Left lung (tissue), 10 donors: ENCODE measurements around the gene ARHGEF2. TPM values are rescaled to one million over a fixed set of nuclear protein-coding genes. Genes with fewer than 3 reads are reported as not detected.

Source experiments
- ATAC-seq: fragments of 200-7000 bp; cut with Tn5 transposase; one replicate; pipeline ENCODE4 v1.9.1; 2020; ENCODE audit warnings: moderate library complexity
- DNase-seq, 4 donors: peaks; one replicate each; pipeline ENCODE4 v3.0.0-alpha.2; 2013 to 2020
- H3K27ac ChIP-seq, 2 donors: fragments of 200-600 bp; sonication (generic) in 1 of 2; one replicate each; pipeline versions ENCODE4 v1.5.0 to v1.8.0; 2020 to 2021
- H3K27me3 ChIP-seq, 2 donors: fragments of 200-600 bp; sonication (generic) in 1 of 2; one replicate each; pipeline versions ENCODE4 v1.5.0 to v1.8.0; 2020 to 2021
- H3K36me3 ChIP-seq, 2 donors: fragments of 200-600 bp; sonication (generic) in 1 of 2; one replicate each; pipeline versions ENCODE4 v1.5.0 to v1.8.0; 2020 to 2021
- H3K4me1 ChIP-seq, 2 donors: fragments of 200-600 bp; one replicate each; pipeline ENCODE4 v1.8.0; 2021
- H3K4me3 ChIP-seq, 2 donors: fragments of 200-600 bp; sonication (generic) in 1 of 2; one replicate each; pipeline versions ENCODE4 v1.5.0 to v1.8.0; 2020 to 2021; ENCODE audit warnings: mild to moderate bottlenecking in 1 of 2
- H3K9me3 ChIP-seq, 2 donors: fragments of 200-600 bp; sonication (generic) in 1 of 2; one replicate each; pipeline versions ENCODE4 v1.5.0 to v1.8.0; 2020 to 2021
- CTCF ChIP-seq, 2 donors: fragments of 200-600 bp; sonication (generic) in 1 of 2; IDR thresholded peaks; one replicate each; pipeline versions ENCODE4 v1.5.0 to v1.8.0; 2021; ENCODE audit warnings: antibody characterized with exemption in 2 of 2
- intact Hi-C, 2 donors: fragments of 100-400 bp; cut with DNase I; formaldehyde crosslinking; loops; one replicate each; pipeline versions ENCODE4 v1.11.2 to v1.14.2; 2022
- polyA plus RNA-seq, 6 donors: library from polyadenylated mRNA; unstranded; fragments of 120-200 nt; gene quantifications; one replicate each; pipeline ENCODE4 v1.2.1, GENCODE V29; 2013; ENCODE audit not compliant: insufficient read length in 6 of 6
- total RNA-seq, 2 donors: library from RNA; stranded (reverse); fragmentation: NEBNext Ultra II Directional; extraction: Animal tissue kit (Norgen Biotek cat#: 25700); gene quantifications; one replicate each; pipeline ENCODE4 v1.2.1, GENCODE V29; 2021
- donor health status: DM: no; HTN: yes; CAD: no.
- donor health status: DM: no; HTN: no; CAD: no.

The ARHGEF2 gene
- total and polyA plus RNA-seq, 8 donors = 158 to 290 (median 218) TPM

- no peak for TF ChIP-seq CTCF (IDR thresholded peaks at IDR 0.05)
- Histone ChIP-seq H3K27me3 (no peaks in the 10 kb centered on the region), H3K4me3 (no peak overlapping the region), H3K4me1 (peaks cover 9 to 30% of the 10 kb centered on the region in 2 donors), H3K36me3 (peaks cover 0 to 29% of the 10 kb centered on the region in 2 donors), H3K27ac (no peak overlapping the region), H3K9me3 (no peaks in the 10 kb centered on the region)
- no peak for DNase-seq
- ATAC-seq = no peak
- intact Hi-C loops = no loop called here
These were observed 43.6 kb upstream of the ARHGEF2 start for GRCh38 chr1:156021954-156022353.

GRCh38 chr1:156021093-156021428 is 42.7 kb upstream of the ARHGEF2 start:
- ATAC-seq (no peak), DNase-seq (no peak)
- Histone ChIP-seq H3K4me3 (peak overlapping the region; percentile 78 to 89), H3K4me1 (peaks cover 9 to 34% of the 10 kb centered on the region in 2 donors), H3K27me3 (no peaks in the 10 kb centered on the region), H3K36me3 (peaks cover 0 to 38% of the 10 kb centered on the region in 2 donors), H3K9me3 (no peaks in the 10 kb centered on the region), H3K27ac (peak overlapping the region; percentile 86 to 90)
- TF ChIP-seq CTCF (IDR thresholded peaks at IDR 0.05) = no peak
- intact Hi-C loops = no loop called here

- Histone ChIP-seq H3K36me3 (peaks cover 0 to 43% of the 10 kb centered on the region in 2 donors), H3K27me3 (no peaks in the 10 kb centered on the region), H3K4me3 (peak within 1 kb of the TSS; percentile 78 to 89), H3K9me3 (no peaks in the 10 kb centered on the region), H3K27ac (peak within 1 kb of the TSS; percentile 86 to 90), H3K4me1 (peaks cover 9 to 34% of the 10 kb centered on the region in 2 donors)
- TF ChIP-seq CTCF (IDR thresholded peaks at IDR 0.05) = no peak
- intact Hi-C loops = no loop called here
- DNase-seq = peak; percentile 84 to 94 (median 88)
- peak; percentile 99 for ATAC-seq
These were observed 42.1 kb upstream of the ARHGEF2 start, which contains the start of gene SSR2 for GRCh38 chr1:156020293-156021092. TSS of gene SSR2 (minus strand) at chr1:156020951. CDS start at chr1:156020167, 784 bp downstream.

- H3K27ac ChIP-seq = peak overlapping the region in 1 of 2 donors; percentile 90
- no peak for ATAC-seq
These were observed 41.6 kb upstream of the ARHGEF2 start for GRCh38 chr1:156019946-156020292.

More at GRCh38 chr1:156019946-156020292, 41.6 kb upstream of the ARHGEF2 start:
- H3K36me3 ChIP-seq = peaks cover 0 to 49% of the 10 kb centered on the region in 2 donors
- no peak for TF ChIP-seq CTCF (IDR thresholded peaks at IDR 0.05)
- peak overlapping the region; percentile 78 to 89 for H3K4me3 ChIP-seq
- H3K4me1 ChIP-seq = peaks cover 9 to 34% of the 10 kb centered on the region in 2 donors
- intact Hi-C loops = no loop called here
- no peaks in the 10 kb centered on the region for H3K27me3 ChIP-seq
- H3K9me3 ChIP-seq = no peaks in the 10 kb centered on the region
- no peak for DNase-seq
